Cardiac fibroblast (primary cell): ENCODE measurements around the gene GPR183.
A peak's percentile ranks its signal among the peaks of the same experiment; 100 is the strongest.

Experiments used
- DNase-seq, 2 donors: peaks; one replicate each; pipeline versions ENCODE4 v3.0.0 to v3.0.0-alpha.2; 2010; ENCODE audit warnings: low read depth in 2 of 2
- H3K4me3 ChIP-seq, 2 donors: replicated peaks in 1 of 2; 1 replicate in 1 of 2; 2 replicates in 1 of 2; pipeline ENCODE4 v1.5.1; 2011; ENCODE audit warnings: low read depth in 2 of 2, low read length in 2 of 2, mild to moderate bottlenecking in 2 of 2, moderate library complexity in 1 of 2
- TF ChIP-seq, protein P1 (sequence below): IDR thresholded peaks from one replicate; pipeline ENCODE4 v1.5.1; 2011; ENCODE audit warnings: low read depth, mild to moderate bottlenecking, low read length, inconsistent platforms

Gene GPR183

GRCh38 chr13:99314640-99315176 is 7.5 kb upstream of the GPR183 start:
- TF ChIP-seq, protein P1, sequence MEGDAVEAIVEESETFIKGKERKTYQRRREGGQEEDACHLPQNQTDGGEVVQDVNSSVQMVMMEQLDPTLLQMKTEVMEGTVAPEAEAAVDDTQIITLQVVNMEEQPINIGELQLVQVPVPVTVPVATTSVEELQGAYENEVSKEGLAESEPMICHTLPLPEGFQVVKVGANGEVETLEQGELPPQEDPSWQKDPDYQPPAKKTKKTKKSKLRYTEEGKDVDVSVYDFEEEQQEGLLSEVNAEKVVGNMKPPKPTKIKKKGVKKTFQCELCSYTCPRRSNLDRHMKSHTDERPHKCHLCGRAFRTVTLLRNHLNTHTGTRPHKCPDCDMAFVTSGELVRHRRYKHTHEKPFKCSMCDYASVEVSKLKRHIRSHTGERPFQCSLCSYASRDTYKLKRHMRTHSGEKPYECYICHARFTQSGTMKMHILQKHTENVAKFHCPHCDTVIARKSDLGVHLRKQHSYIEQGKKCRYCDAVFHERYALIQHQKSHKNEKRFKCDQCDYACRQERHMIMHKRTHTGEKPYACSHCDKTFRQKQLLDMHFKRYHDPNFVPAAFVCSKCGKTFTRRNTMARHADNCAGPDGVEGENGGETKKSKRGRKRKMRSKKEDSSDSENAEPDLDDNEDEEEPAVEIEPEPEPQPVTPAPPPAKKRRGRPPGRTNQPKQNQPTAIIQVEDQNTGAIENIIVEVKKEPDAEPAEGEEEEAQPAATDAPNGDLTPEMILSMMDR: no peak
- peak; percentile 39 to 70 for DNase-seq
- H3K4me3 ChIP-seq: no peak overlapping the region

GRCh38 chr13:99313941-99314340 is 6.7 kb upstream of the GPR183 start:
- TF ChIP-seq, protein P1: no peak
- H3K4me3 ChIP-seq: no peak overlapping the region
- no peak for DNase-seq

DNA sequence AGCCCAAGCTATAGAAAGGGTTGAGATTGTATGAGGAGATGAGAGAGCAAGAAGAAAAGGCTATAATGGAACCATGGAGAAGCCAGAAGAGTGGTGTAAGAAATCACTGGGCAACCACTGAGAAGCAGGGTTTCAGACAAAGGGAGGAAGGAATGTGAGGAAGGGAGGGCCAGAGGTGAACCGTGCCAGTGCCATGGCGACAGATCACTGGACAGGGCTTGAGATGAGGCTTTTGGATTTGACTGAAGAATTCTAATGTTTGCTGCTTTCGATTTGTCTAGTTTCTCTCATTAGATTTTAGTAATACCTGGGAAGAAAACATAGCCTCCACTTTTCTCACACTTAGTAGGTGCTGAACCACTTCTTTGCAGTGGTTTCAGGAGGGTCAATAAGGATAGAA is 6.3 kb upstream of the GPR183 start:
- DNase-seq: peak in 1 of 2 donors; percentile 29
- TF ChIP-seq, protein P1: no peak
- no peak overlapping the region for H3K4me3 ChIP-seq

DNA sequence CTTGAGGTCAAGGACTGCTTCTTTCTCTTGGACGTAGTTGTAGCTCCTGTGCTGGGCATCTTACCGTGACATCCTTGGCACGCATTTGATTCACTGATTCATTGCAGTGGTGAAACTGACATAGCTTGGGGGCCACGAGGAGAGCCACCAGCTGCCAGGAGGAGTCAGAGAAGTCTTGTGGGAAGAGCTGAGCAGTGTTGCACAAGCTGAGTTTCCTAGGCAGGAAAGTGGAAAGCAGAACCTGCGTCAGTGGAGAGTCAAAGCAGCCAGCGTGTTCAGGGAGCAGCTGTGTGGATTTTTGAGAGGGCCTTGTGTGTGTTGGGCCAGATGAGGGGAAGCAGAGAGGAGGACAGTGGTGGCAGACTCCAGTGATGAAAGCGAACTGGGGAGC is 5.3 kb upstream of the GPR183 start:
- H3K4me3 ChIP-seq: no peak overlapping the region
- TF ChIP-seq, protein P1: no peak
- peak; percentile 86 to 92 for DNase-seq

DNA sequence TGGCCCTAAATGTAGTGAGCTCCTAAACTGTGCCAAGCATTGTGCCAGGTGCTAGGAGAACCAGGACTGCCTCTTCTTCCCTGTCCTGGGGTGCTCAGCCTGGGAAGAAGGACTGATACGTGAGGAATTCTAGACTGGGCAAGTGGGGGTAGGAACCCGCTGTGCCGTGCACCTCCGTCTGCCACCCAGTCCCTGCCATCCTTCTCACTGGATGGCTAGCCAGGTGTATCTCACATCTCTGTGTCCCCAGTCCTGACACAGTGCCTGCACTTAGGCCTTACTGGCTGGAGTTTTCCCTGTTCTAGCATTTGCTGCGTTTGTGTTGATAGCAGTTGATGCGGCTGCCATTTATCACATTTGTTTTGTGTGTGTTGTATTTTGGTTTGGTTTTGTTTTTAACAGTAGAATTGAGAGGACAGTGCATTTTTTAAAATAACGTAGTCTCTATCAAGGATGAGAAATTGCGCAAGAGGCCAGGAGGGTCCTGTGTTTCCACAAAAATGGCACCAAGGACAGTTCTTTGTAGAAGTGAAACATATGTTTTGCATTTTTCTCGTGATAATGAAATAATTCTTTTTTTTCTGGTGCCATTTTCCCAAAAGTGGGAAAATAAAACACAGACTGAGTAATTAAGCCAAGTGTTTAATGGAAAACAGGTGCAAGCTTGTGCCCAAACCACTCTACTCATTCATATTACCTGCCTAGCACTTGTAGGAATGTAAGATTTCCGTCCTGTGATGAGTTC is 4.7 kb upstream of the GPR183 start:
- DNase-seq: no peak
- TF ChIP-seq, protein P1: no peak
- H3K4me3 ChIP-seq: no peak overlapping the region

DNA sequence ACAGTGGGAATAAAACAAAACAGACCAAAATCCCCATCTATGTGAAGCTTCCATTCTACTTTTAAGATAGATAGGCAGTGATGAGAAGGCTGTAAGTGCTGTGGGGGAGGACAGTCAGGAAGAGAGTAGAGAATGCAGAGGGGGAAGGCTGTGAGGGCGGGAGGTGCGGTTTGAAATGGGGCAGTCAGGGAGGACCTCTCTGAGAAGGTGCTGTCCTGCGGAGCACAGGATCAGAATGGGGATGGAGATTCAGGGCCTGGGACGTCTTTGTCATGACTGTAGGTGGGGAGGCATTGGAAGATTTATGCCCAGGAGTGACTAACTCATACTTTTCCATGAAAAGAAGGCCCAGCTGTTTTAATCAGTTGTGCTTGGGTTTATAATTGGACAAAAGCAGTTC is 3.9 kb upstream of the GPR183 start:
- H3K4me3 ChIP-seq: no peak overlapping the region
- TF ChIP-seq, protein P1: no peak
- DNase-seq: no peak
